Fibroblast of pulmonary artery (primary cell): ENCODE results near the gene MAP2K2.

Source experiments
- DNase-seq: peaks from one replicate; pipeline ENCODE4 v3.0.0-alpha.2; 2010; ENCODE audit warnings: low read depth
- H3K4me3 ChIP-seq: replicated peaks from 2 replicates; pipeline ENCODE4 v1.5.1; 2011; ENCODE audit warnings: low read depth, mild to moderate bottlenecking, control low read depth, low read length, moderate library complexity
- CTCF ChIP-seq: IDR thresholded peaks from 2 replicates; pipeline ENCODE4 v1.5.1; 2011; ENCODE audit warnings: mild to moderate bottlenecking, control low read depth, low read length, inconsistent platforms; ENCODE audit errors: missing control alignments

MAP2K2 gene

GRCh38 chr19:4052114-4052992 lies 71.6 kb downstream of the MAP2K2 start:
- H3K4me3 ChIP-seq, result no peak overlapping the region
- no peak for DNase-seq
- no peak for TF ChIP-seq CTCF

- H3K4me3 ChIP-seq, result no peak overlapping the region
- TF ChIP-seq CTCF, result no peak
- no peak for DNase-seq
Measured at GRCh38 chr19:4051175-4052101, 72.5 kb downstream of the MAP2K2 start.

GRCh38 chr19:4049432-4049831 lies 74.5 kb downstream of the MAP2K2 start:
- TF ChIP-seq CTCF, result no peak
- DNase-seq, result no peak
- no peak overlapping the region for H3K4me3 ChIP-seq

- H3K4me3 ChIP-seq, result no peak overlapping the region
- TF ChIP-seq CTCF, result no peak
- no peak for DNase-seq
Measured at GRCh38 chr19:4046946-4047683, 76.8 kb downstream of the MAP2K2 start.

GRCh38 chr19:4046362-4046691 lies 77.6 kb downstream of the MAP2K2 start:
- no peak for TF ChIP-seq CTCF
- H3K4me3 ChIP-seq, result no peak overlapping the region
- DNase-seq, result no peak

- no peak for DNase-seq
- no peak overlapping the region for H3K4me3 ChIP-seq
- TF ChIP-seq CTCF, result no peak
Measured at GRCh38 chr19:4045597-4046361, 78.1 kb downstream of the MAP2K2 start.
